GM21381 (cell line): ENCODE results near the gene ICAM2.
"Not testable (repeated sequence)": the region's sequence is repeated elsewhere in the genome, so short reads cannot be mapped to it uniquely, and the experiment has no call there.

Source experiments
- ATAC-seq: cut with Tn5 transposase; IDR thresholded peaks from one replicate; pipeline ENCODE4 v1.9.1; 2021; ENCODE audit warnings: mild to moderate bottlenecking, moderate library complexity; ENCODE audit not compliant: unreplicated experiment

Gene ICAM2

GRCh38 chr17:63998050-63998720 lies 22.2 kb downstream of the ICAM2 start, which contains the start of gene PRR29:
Gene PRR29 (plus strand): TSS chr17:63998351. CDS start chr17:63998365, 14 bp downstream.
- peak; percentile 75 for ATAC-seq

DNA sequence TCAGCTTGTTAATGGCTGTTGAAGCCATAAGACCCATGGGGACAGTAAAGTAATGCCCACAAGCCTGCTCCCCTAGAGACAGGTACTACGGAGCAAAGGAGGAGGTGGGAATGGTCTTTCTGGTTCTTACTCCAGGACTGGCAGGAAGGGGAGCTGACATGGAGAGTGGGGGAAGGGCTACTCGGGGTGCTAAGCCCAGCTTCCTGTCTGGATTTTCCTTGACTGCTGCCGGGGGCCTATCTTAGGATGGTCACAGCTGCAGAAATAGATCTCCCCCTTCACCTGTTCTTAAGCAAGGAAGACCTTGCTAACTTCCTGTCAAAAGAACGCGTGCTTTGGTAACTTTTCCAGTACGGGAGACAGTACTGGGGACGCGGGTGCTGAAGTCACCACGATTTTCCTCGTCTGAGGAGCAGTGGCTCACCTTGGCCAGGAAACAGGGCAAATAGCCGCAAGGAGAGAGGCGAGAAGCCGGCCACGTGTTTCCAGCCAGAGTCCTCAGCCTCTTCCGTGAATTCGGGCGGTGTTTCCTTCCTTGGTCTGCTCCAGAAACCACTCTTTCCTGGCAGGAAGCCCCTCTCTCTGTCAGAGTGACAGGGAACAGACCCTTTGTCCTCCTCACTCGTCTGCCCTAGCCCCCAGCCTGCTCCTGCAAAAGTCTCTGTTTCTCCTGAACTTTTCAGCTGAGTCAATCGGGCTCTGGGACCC lies 22.9 kb downstream of the ICAM2 start:
- no peak for ATAC-seq

- ATAC-seq = no peak
Observed at GRCh38 chr17:63996430-63997182, 23.8 kb downstream of the ICAM2 start.

DNA sequence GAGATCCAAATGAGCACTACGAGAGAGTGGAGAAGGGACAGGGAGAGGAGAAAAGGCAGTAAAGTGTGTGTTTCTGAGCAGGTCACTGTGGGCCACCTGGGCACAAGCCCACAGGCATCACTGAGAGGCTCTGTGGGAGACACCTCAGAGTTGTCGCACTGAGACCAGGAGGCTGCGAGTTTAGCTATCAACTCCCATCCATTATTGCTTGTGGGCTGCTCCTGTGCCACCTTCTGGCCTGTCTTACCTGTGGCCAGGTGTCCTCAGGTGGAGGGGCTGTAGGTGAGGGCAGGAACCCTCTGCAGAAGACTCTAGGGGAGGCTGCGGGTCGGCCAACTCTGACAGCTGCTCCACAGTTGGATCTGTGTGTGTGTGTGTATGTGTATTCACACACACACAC lies 24.8 kb downstream of the ICAM2 start:
- no peak for ATAC-seq

DNA sequence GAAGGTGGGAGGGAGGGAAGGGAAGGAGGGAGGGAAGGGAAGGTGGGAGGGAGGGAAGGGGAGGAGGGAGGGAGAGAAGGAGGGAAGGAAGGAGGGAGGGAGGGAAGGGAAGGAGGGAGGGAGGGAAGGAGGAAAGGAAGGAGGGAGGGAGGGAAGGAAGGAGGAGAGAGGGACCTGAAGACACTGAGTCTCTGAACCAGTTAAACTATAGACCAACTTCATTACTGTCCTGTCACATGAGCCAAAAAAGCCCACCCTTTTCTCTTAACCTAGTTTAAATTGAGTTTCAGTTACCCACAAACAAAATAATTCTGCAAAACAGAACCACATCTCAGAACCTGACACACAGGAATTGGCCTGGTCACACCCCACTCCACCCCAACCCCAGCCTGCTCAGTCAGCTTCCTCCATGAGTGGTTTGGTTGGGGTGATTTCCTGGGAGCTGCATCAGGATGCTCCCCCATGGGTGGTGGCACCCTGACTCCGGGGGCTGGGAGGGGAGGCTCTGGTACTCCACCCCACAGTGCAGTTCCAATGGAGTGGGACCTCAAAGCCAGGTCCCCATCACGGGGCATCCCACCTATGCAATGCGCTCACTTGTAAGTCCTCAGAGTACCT lies 27.0 kb downstream of the ICAM2 start:
- no peak for ATAC-seq

GRCh38 chr17:63991611-63992010 lies 28.8 kb downstream of the ICAM2 start:
- no peak for ATAC-seq

DNA sequence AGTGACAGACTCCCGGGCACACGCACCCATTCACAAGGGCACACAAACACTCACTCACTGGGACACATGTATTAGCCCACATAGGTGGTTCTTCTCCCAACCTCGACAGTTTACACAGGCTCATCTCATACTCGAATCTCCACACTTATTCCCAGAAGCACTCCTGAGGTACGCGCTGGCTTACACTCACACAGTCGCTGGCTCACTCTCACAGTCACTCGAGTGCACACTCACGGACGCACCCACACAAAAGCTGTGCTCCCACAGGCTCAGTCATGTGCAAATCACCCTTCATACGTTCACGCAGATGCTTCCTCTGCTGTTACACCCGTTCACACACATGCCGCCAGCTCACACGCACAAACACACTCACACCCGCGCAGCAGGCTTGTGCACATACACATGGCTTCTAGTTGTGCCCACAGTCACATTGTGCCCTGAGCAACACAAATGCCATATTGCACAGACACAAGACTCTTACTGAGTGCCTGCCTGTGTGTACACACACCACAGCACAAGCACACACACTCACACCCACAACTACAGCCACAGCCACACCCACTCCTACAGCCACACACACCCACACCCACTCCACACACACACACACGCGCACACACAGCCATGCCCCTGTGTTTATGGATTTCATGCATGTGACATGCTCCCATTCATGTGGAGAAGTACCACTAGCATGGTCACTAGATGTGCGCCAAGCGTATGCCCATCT lies 30.6 kb downstream of the ICAM2 start:
- no peak for ATAC-seq

DNA sequence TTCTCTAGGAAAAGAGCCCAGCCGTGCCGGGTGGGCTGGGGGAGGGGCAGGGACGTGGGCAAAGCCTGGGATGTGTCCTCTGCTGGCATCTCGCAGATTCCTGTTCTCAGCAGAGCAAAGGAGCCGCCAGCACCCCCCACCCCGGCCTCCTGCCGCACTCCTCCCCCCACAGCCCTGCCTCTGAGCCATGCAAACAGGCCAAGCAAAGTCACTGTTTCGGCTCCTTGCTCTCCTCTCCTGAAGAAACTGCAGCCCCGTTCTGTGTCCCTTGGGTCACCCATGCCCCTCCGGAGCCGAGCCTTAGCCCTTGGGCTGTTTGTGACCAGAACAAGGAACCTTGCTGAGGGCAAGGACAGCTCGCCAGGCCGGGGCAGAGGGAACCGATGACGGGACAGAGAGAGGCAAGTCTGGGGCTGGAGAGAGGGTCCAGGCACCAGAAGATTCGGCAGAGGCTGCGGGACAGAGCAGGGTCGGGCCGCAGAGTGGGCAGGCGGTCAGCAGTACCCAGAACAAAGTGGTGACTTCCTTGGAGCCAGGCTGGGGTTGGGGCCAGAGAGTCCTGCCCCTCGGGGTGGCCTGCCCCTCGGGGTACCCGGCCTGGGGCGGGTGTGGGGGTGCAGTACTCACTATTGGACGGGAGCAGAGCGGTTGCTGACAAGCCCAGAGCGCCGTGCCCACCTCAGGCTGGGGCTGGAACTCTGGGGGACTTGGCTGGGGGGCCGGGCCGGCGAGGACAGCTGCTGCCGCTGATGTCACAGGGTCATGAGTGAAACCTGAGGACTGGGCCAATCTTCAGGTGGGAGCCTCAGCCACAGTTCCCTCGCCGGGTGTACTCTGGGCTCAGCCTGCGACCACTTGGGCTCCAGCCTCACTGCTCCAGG lies 31.5 kb downstream of the ICAM2 start:
- no peak for ATAC-seq

GRCh38 chr17:63988127-63988478 lies 32.3 kb downstream of the ICAM2 start:
- ATAC-seq = no peak

GRCh38 chr17:63987221-63988126 lies 33.0 kb downstream of the ICAM2 start:
- no peak for ATAC-seq

DNA sequence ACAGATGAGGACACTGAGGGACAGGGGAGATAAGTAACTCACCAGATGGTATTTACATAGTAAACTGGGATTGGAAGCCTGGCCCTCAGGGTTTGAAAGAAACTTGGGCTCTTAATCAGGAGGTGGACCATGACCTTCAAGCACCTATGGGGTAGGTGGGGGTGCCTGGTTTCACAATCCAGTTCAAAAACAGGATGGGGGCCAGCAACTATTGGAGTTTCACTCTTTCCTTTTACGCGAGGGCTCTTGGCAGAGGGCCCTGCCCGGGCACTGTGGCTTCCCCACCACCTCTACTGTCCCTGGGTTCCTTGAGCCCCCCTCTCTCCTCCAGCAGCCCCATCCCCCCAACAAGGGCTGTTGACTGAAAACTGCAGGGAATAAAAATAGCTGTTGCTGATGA lies 33.6 kb downstream of the ICAM2 start:
- ATAC-seq = no peak

DNA sequence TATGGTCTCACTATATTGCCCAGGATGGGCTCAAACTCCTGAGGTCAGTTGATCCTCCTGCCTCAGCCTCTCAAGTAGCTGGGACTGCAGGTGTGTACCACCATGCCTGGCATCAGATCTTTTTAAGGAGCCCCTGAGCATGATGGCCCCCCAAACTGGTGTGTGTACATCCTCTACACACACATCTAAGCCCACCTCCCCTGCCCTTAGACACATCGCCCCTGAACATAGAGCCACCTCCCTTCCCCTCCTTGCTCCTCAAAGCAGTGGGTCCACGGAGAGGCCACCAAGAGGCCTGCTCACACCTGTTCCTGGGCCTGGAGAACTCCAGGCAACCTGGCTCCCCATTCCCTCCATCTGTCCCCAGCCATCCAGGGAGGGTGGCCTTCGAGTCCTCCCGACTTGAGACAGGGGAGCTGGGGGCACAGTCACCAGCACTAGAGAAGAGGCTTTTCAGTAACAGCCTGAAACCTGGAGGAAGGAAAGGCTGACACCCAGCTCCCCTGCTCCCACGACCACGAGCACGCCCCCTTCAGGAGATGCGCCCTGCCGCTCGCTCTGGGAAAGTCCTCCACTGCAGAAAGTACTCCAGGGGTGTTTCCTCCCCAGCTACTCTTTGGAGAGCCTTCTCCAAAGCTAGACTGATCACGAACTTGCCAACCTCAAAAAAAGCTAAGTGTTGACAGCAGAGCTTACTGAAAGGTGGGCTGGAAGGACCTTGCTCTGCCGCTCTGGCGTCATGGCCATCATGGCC lies 34.9 kb downstream of the ICAM2 start:
- ATAC-seq = no peak

DNA sequence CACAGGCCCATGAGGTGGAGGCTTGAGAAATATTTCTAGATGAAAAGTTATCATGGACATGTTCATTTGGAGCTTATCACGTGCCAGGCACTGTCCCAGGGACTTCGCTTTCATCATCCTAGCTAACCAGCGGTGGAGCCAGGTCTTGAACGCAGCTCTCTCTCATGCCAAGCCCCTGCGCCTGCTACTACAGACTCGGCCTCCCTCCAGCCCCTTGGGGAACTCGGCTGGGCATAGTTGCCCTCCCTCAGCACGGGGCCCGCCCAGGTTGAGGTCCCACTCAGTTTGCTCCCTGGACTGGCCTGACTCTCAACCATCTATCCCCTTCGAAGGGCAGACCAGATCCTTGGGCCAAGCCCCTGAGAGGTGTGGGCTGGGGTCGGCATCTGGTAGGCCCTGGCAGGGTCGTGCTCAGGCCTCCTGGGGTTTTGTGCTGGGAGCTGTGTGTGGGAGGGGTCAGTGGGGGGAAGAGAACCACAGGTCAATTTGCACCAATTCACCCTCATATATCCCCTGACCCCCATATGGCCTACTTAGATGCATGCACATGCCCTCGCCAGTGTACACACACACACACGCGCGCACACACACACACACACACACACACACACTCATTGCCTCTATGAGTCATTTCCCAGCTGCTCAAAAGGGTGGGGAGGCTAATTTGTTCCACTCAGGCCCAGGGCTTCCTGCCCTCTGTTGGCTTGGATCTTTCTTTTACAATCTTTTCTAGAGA lies 35.6 kb downstream of the ICAM2 start:
- ATAC-seq = no peak

DNA sequence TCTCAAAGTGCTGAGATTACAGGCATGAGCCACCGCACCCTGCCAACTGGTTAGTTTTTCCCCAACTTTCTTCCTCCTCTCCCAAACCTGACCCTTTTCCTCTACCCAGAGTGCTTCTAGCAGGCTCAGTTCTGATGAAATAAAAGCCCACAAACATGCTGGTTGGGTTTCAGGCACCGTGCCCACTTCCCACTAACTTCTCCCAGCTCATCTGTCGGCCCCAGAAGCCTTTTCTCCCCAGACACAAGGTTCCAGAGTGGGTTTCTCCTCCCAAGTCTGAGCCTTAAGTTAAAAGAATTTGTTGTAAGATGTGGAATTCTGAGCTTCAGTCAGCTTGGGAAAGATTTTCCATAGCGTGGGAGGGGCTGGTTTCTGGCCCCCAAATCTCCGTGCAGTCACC lies 36.2 kb downstream of the ICAM2 start:
- no peak for ATAC-seq

DNA sequence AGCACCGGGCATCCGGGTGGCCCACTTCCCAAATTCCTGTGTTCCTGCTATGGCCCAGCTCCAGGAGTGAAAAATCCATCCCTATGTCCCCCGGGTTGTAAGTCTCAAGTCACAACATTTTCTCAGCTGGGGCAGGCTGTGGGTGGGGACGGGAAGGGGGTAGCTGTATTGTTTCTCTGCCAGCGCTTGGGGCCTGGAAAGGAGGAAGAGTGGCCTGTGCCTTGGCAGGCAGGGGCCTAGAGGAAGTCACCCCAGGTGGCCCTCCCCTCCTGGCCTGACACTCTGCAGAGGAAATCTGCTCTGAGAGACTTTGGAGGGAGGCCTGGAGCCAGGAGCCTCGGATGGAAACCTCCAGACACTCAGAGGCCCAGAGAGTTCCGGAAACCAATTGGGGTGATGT lies 37.1 kb downstream of the ICAM2 start:
- no peak for ATAC-seq

DNA sequence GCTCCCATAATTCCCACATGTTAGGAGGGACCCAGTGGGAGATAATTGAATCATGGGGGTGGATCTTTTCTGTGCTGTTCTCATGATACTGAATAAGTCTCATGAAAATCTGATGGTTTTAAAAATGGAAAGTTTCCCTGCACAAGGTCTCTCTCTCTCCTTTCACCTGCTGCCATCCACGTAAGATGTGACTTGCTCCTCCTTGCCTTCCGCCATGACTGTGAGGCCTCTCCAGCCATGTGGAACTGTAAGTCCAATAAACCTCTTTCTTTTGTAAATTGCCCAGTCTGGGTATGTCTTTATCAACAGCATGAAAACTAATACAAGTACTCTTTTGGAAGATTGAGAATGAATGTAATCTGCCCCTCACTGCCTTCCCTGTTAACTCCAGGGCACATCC lies 37.8 kb downstream of the ICAM2 start:
- not testable (repeated sequence) for ATAC-seq
